OCI-LY1 (cell line): ENCODE data around the gene SRPX2.

Source experiments
- H2AFZ ChIP-seq: fragments of 200-600 bp; sonication (generic), shearing (Covaris generic); 2 replicates; pipeline ENCODE4 v1.6.0; 2014; ENCODE audit warnings: antibody characterized with exemption, mild to moderate bottlenecking, low read length
- H3F3A ChIP-seq: fragments of 200-600 bp; sonication (generic), shearing (Covaris generic); 2 replicates; pipeline ENCODE4 v1.6.0; 2014; ENCODE audit warnings: mild to moderate bottlenecking, antibody characterized with exemption, low read length, moderate library complexity; ENCODE audit not compliant: insufficient read depth
- H3K27ac ChIP-seq: fragments of 200-600 bp; sonication (generic); 2 replicates; pipeline ENCODE4 v1.5.1; 2014; ENCODE audit warnings: low read length, mixed run types, mild to moderate bottlenecking, low read depth; ENCODE audit not compliant: poor library complexity, severe bottlenecking
- H3K27me3 ChIP-seq: fragments of 200-600 bp; sonication (generic); 2 replicates; pipeline ENCODE4 v1.6.0; 2014; ENCODE audit warnings: antibody characterized with exemption, mild to moderate bottlenecking, low read length, moderate library complexity; ENCODE audit not compliant: insufficient read depth
- H3K36me3 ChIP-seq: fragments of 200-600 bp; sonication (generic); 2 replicates; pipeline ENCODE4 v1.6.1; 2014; ENCODE audit warnings: mild to moderate bottlenecking, antibody characterized with exemption, low read length, moderate library complexity, mixed read lengths; ENCODE audit not compliant: insufficient read depth
- H3K4me1 ChIP-seq: fragments of 200-600 bp; sonication (generic); 2 replicates; pipeline ENCODE4 v1.5.1; 2014; ENCODE audit warnings: mild to moderate bottlenecking, low read length, moderate library complexity; ENCODE audit not compliant: insufficient read depth, severe bottlenecking
- H3K4me2 ChIP-seq: fragments of 200-600 bp; sonication (generic), shearing (Covaris generic); 2 replicates; pipeline ENCODE4 v1.6.1; 2014; ENCODE audit warnings: low read length
- H3K4me3 ChIP-seq: fragments of 200-600 bp; sonication (generic); 2 replicates; pipeline ENCODE4 v1.5.1; 2014; ENCODE audit warnings: low read length, low read depth, mild to moderate bottlenecking, mixed read lengths; ENCODE audit not compliant: poor library complexity, severe bottlenecking
- H3K79me2 ChIP-seq: fragments of 200-600 bp; shearing (Covaris generic); 2 replicates; pipeline ENCODE4 v1.6.1; 2016; ENCODE audit warnings: mixed run types, low read length, mixed read lengths; ENCODE audit not compliant: insufficient read depth
- H3K9ac ChIP-seq: fragments of 200-600 bp; sonication (generic), shearing (Covaris generic); 2 replicates; pipeline ENCODE4 v1.6.1; 2014; ENCODE audit warnings: mild to moderate bottlenecking, low read length, mixed read lengths
- H3K9me2 ChIP-seq: fragments of 200-600 bp; sonication (generic), shearing (Covaris generic); 2 replicates; pipeline ENCODE4 v1.6.1; 2014; ENCODE audit warnings: low read depth, mild to moderate bottlenecking, low read length, mixed read lengths
- H3K9me3 ChIP-seq: fragments of 200-600 bp; shearing (Covaris generic); 2 replicates; pipeline ENCODE4 v1.6.1; 2014; ENCODE audit warnings: low read length, mixed read lengths
- H4K20me1 ChIP-seq: fragments of 200-600 bp; sonication (generic), shearing (Covaris generic); 2 replicates; pipeline ENCODE4 v1.6.0; 2016; ENCODE audit warnings: mild to moderate bottlenecking, low read length; ENCODE audit not compliant: insufficient read depth
- CTCF ChIP-seq: fragments of 200-600 bp; sonication (generic), shearing (Covaris generic); IDR thresholded peaks from 2 replicates; pipeline ENCODE4 v1.5.1; 2017; ENCODE audit warnings: mild to moderate bottlenecking, antibody characterized with exemption, low read length, moderate library complexity, mixed read lengths
- EZH2 ChIP-seq: fragments of 200-600 bp; sonication (generic), shearing (Covaris generic); IDR thresholded peaks from 2 replicates; pipeline ENCODE4 v1.8.0; 2017; ENCODE audit warnings: borderline replicate concordance, mixed run types, mild to moderate bottlenecking, antibody characterized with exemption, low read length, moderate library complexity, mixed read lengths

Gene SRPX2

GRCh38 chrX:100609591-100609990, 34.4 kb upstream of the SRPX2 start:
- no peaks in the 10 kb centered on the region for H3F3A ChIP-seq
- H3K4me2 ChIP-seq, result no peak overlapping the region
- no peaks in the 10 kb centered on the region for H3K27me3 ChIP-seq
- H3K36me3 ChIP-seq, result no peaks in the 10 kb centered on the region
- H3K4me1 ChIP-seq, result no peaks in the 10 kb centered on the region
- H3K9me3 ChIP-seq, result no peaks in the 10 kb centered on the region
- TF ChIP-seq EZH2, result no peak
- no peak for TF ChIP-seq CTCF
- no peaks in the 10 kb centered on the region for H3K79me2 ChIP-seq
- no peak overlapping the region for H3K27ac ChIP-seq
- H3K4me3 ChIP-seq, result no peak overlapping the region
- H3K9me2 ChIP-seq, result no peaks in the 10 kb centered on the region
- no peaks in the 10 kb centered on the region for H4K20me1 ChIP-seq
- H3K9ac ChIP-seq, result no peak overlapping the region
- no peak overlapping the region for H2AFZ ChIP-seq

- no peaks in the 10 kb centered on the region for H3K27me3 ChIP-seq
- TF ChIP-seq EZH2 (no peak), CTCF (no peak)
- H3K79me2 ChIP-seq, result no peaks in the 10 kb centered on the region
- H3K27ac ChIP-seq, result no peak overlapping the region
- no peak overlapping the region for H3K4me2 ChIP-seq
- no peaks in the 10 kb centered on the region for H4K20me1 ChIP-seq
- no peaks in the 10 kb centered on the region for H3K36me3 ChIP-seq
- no peak overlapping the region for H3K4me3 ChIP-seq
- no peaks in the 10 kb centered on the region for H3K9me3 ChIP-seq
- H3K9ac ChIP-seq, result no peak overlapping the region
- H3F3A ChIP-seq, result no peaks in the 10 kb centered on the region
- H2AFZ ChIP-seq, result no peak overlapping the region
- no peaks in the 10 kb centered on the region for H3K4me1 ChIP-seq
- H3K9me2 ChIP-seq, result no peaks in the 10 kb centered on the region
These were observed 32.0 kb upstream of the SRPX2 start for GRCh38 chrX:100611951-100612350.

- no peak overlapping the region for H3K9ac ChIP-seq
- H3K27me3 ChIP-seq, result no peaks in the 10 kb centered on the region
- H2AFZ ChIP-seq, result no peak overlapping the region
- no peaks in the 10 kb centered on the region for H4K20me1 ChIP-seq
- no peak overlapping the region for H3K4me2 ChIP-seq
- H3K27ac ChIP-seq, result no peak overlapping the region
- no peaks in the 10 kb centered on the region for H3K9me2 ChIP-seq
- H3F3A ChIP-seq, result no peaks in the 10 kb centered on the region
- TF ChIP-seq EZH2, result no peak
- TF ChIP-seq CTCF, result no peak; the same call in 1 of the 2 replicates
- no peaks in the 10 kb centered on the region for H3K36me3 ChIP-seq
- H3K9me3 ChIP-seq, result no peaks in the 10 kb centered on the region
- no peaks in the 10 kb centered on the region for H3K79me2 ChIP-seq
- H3K4me3 ChIP-seq, result no peak overlapping the region
- no peaks in the 10 kb centered on the region for H3K4me1 ChIP-seq
These were observed 29.0 kb upstream of the SRPX2 start for GRCh38 chrX:100615005-100615404.
